GM13977 (cell line): ENCODE data around the gene DCAF16.

Experiments
- DNase-seq: peaks from one replicate; pipeline ENCODE4 v3.0.0; 2012; ENCODE audit warnings: low spot score
- CTCF ChIP-seq: IDR thresholded peaks from 2 replicates; pipeline ENCODE4 v1.5.1; 2012; ENCODE audit warnings: mild to moderate bottlenecking, control low read depth; ENCODE audit not compliant: insufficient read depth; ENCODE audit errors: extremely low read depth, missing control alignments
- in situ Hi-C: fragments of 300-500 bp; cut with MboI; formaldehyde crosslinking; loops from one replicate; pipeline ENCODE4 v1.12.0; 2022; ENCODE audit warnings: low sequenced_read_pairs, low pct_unique_long_range_greater_than_20kb, mixed read lengths, inconsistent platforms; ENCODE audit not compliant: unreplicated experiment

The DCAF16 gene

GRCh38 chr4:17823871-17824669 lies 13.5 kb upstream of the DCAF16 start:
- DNase-seq: no peak
- no peak for TF ChIP-seq CTCF
- in situ Hi-C loops: loop anchor here (25.0 kb wide), 1 partner anchor 763 kb away; no protein-coding TSS in a partner anchor

- peak; percentile 31 for DNase-seq
- in situ Hi-C loops: loop anchor here (25.0 kb wide), 1 partner anchor 770 kb away; no protein-coding TSS in a partner anchor
- peak; percentile 56 for TF ChIP-seq CTCF
Observed at GRCh38 chr4:17817027-17817426, 6.5 kb upstream of the DCAF16 start.

GRCh38 chr4:17816142-17816541 lies 5.6 kb upstream of the DCAF16 start:
- TF ChIP-seq CTCF: no peak
- in situ Hi-C loops: loop anchor here (25.0 kb wide), 1 partner anchor 771 kb away; no protein-coding TSS in a partner anchor
- no peak for DNase-seq

- no peak for TF ChIP-seq CTCF
- no peak for DNase-seq
- in situ Hi-C loops: loop anchor here (25.0 kb wide), 1 partner anchor 773 kb away; no protein-coding TSS in a partner anchor
Observed at GRCh38 chr4:17814140-17814539, 3.6 kb upstream of the DCAF16 start.

GRCh38 chr4:17812801-17813200 lies 2.2 kb upstream of the DCAF16 start:
- DNase-seq: no peak
- TF ChIP-seq CTCF: no peak
- in situ Hi-C loops: loop anchor here (25.0 kb wide), 1 partner anchor 774 kb away; no protein-coding TSS in a partner anchor

- in situ Hi-C loops: loop anchor here (25.0 kb wide), 1 partner anchor 775 kb away; no protein-coding TSS in a partner anchor
- TF ChIP-seq CTCF: no peak
- DNase-seq: no peak
Observed at GRCh38 chr4:17812125-17812524, 1.6 kb upstream of the DCAF16 start.
